A673 (cell line): ENCODE results near the gene MED15. TPM values are rescaled to one million over a fixed set of nuclear protein-coding genes. Genes with fewer than 3 reads are reported as not detected.

ENCODE experiments used
- BruUV-seq: library from RNA; stranded (reverse); fragments of 400-500 nt; replicated peaks from 2 replicates; lab custom pipeline; 2021; lab: Mats Ljungman, UMichigan
- CTCF ChIA-PET: fragments of 300-600 bp; sonication (Branson Sonifier 250); formaldehyde crosslinking; loops from one replicate; lab custom pipeline; 2022; ENCODE audit warnings: antibody characterized with exemption; lab: Charles Lee
- POLR2A ChIA-PET: fragments of 300-600 bp; sonication (Branson Sonifier 250); formaldehyde crosslinking; loops from one replicate; lab custom pipeline; 2022; ENCODE audit warnings: antibody characterized with exemption; ENCODE audit not compliant: low non-redundant PET; lab: Charles Lee
- DNase-seq: peaks from one replicate; pipeline ENCODE4 v3.0.0-alpha.2; 2015; ENCODE audit warnings: low spot score
- H3K27ac ChIP-seq: fragments of 200-600 bp; sonication (generic); 2 replicates; pipeline ENCODE4 v1.5.1; 2016; ENCODE audit warnings: mixed run types, low read depth, mild to moderate bottlenecking, mixed read lengths, antibody characterized with exemption, low read length; ENCODE audit not compliant: poor library complexity, severe bottlenecking
- H3K27me3 ChIP-seq: fragments of 200-600 bp; sonication (generic); replicated peaks from 2 replicates; pipeline ENCODE4 v1.6.1; 2017; ENCODE audit warnings: mixed run types, low read depth, mild to moderate bottlenecking, mixed read lengths, antibody characterized with exemption, low read length; ENCODE audit not compliant: insufficient read depth, poor library complexity
- H3K36me3 ChIP-seq: fragments of 200-600 bp; sonication (generic); 2 replicates; pipeline ENCODE4 v1.6.1; 2016; ENCODE audit warnings: mixed run types, mild to moderate bottlenecking, mixed read lengths, antibody characterized with exemption, low read length; ENCODE audit not compliant: insufficient read depth, poor library complexity, severe bottlenecking
- H3K4me1 ChIP-seq: fragments of 200-600 bp; sonication (generic); 2 replicates; pipeline ENCODE4 v1.6.1; 2017; ENCODE audit warnings: mixed run types, mild to moderate bottlenecking, mixed read lengths, antibody characterized with exemption, low read length; ENCODE audit not compliant: insufficient read depth, poor library complexity, severe bottlenecking
- H3K4me3 ChIP-seq: fragments of 200-600 bp; sonication (generic); 2 replicates; pipeline ENCODE4 v1.5.1; 2016; ENCODE audit warnings: low read depth, mixed run types, mild to moderate bottlenecking, mixed read lengths, low read length; ENCODE audit not compliant: poor library complexity, severe bottlenecking
- H3K9me3 ChIP-seq: fragments of 200-600 bp; sonication (generic); 2 replicates; pipeline ENCODE4 v1.6.1; 2016; ENCODE audit warnings: mixed run types, low read depth, mild to moderate bottlenecking, mixed read lengths, antibody characterized with exemption, low read length; ENCODE audit not compliant: poor library complexity, severe bottlenecking
- EZH2 ChIP-seq: fragments of 200-600 bp; sonication (generic); IDR thresholded peaks from 2 replicates; pipeline ENCODE4 v1.6.1; 2017; ENCODE audit warnings: borderline replicate concordance, low read depth, mild to moderate bottlenecking, mixed read lengths, antibody characterized with exemption, low read length; ENCODE audit not compliant: poor library complexity, severe bottlenecking
- intact Hi-C: fragments of 100-400 bp; cut with micrococcal nuclease; formaldehyde crosslinking; loops from one replicate; pipeline ENCODE4 v1.10.0; 2022; ENCODE audit not compliant: unreplicated experiment
- total RNA-seq: library from RNA; stranded (reverse); gene quantifications from 2 replicates; pipeline ENCODE4 v1.2.3, GENCODE V29; 2021
- TF ChIP-seq, protein P1 (sequence below): fragments of 300-800, 200-600 bp; sonication (generic); conservative IDR thresholded peaks from 2 replicates; pipeline ENCODE4 v1.5.1; 2017; ENCODE audit warnings: low read depth, mild to moderate bottlenecking, antibody characterized with exemption, low read length, moderate library complexity, mixed read lengths

Gene MED15
- total RNA-seq, 1 experiment from 2014 or later = 96.2 TPM

DNA sequence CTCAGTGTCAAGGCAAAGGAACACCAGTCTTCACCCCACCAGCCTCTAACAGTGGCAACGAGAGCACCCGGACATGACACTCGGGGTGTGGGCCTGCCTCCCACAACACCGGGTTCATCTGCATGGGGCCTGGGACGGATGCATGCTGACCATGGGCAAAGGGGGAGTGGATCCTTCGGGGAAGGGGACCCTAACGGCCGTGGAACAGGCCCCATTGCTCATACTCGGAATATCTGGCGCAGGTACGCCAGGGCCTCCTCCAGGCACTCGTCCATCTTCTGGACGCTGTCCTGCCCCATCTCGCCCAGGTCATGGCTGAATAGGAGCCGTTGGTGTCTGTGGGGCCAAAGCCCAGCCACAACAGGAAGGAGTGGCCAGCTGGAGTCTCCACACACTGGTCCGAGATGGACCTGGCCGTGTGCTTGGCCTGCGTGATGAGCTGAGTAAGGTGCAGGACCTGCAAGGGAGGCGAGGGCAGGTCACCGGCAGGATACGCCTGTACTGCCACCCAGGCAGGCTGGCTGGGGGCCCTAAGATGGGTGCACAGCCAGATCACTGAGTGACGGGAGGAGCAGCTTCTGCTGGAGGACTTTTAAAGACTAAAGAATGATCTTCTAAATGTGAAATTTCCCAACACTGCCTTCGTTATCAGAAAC is 96.8 kb downstream of the MED15 start:
- intact Hi-C loops = no loop called here
- Histone ChIP-seq H3K36me3 (no peaks in the 10 kb centered on the region), H3K4me3 (no peak overlapping the region), H3K27me3 (no peaks in the 10 kb centered on the region), H3K9me3 (no peaks in the 10 kb centered on the region), H3K27ac (no peak overlapping the region), H3K4me1 (no peaks in the 10 kb centered on the region)
- TF ChIP-seq, protein P1, sequence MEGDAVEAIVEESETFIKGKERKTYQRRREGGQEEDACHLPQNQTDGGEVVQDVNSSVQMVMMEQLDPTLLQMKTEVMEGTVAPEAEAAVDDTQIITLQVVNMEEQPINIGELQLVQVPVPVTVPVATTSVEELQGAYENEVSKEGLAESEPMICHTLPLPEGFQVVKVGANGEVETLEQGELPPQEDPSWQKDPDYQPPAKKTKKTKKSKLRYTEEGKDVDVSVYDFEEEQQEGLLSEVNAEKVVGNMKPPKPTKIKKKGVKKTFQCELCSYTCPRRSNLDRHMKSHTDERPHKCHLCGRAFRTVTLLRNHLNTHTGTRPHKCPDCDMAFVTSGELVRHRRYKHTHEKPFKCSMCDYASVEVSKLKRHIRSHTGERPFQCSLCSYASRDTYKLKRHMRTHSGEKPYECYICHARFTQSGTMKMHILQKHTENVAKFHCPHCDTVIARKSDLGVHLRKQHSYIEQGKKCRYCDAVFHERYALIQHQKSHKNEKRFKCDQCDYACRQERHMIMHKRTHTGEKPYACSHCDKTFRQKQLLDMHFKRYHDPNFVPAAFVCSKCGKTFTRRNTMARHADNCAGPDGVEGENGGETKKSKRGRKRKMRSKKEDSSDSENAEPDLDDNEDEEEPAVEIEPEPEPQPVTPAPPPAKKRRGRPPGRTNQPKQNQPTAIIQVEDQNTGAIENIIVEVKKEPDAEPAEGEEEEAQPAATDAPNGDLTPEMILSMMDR = no peak
- TF ChIP-seq EZH2 = no peak
- POLR2A ChIA-PET = no interaction called here
- BruUV-seq = no TSS peak
- no peak for DNase-seq
- CTCF ChIA-PET = interaction anchor here (0.5 to 0.7 kb wide), 2 partner anchors 40 to 823 kb away, joined by 4 read pairs; no protein-coding TSS in a partner anchor

DNA sequence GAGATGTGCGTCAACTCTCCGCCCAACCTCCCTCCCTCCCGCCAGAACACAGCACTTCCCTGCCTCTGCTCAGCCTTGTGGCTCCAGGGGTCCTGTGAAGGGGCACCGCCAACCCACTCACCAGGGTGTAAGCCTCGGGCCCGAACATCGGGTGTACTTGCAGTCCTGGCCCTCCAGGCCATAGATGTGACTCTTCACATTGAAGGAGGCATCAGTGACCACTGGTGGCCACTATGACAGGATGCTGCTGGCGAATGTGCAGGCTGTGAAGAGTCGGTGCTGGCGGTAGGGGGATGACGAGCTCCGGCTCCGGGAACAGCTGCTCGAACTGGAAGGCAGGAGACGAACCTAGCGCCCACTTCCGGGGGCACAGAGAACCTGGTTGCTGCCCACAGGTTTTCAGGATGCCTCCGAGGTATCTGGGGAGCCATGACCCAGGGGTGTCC is 97.4 kb downstream of the MED15 start:
- Histone ChIP-seq H3K4me1 (no peaks in the 10 kb centered on the region), H3K27ac (no peak overlapping the region), H3K9me3 (no peaks in the 10 kb centered on the region), H3K4me3 (no peak overlapping the region), H3K27me3 (no peaks in the 10 kb centered on the region), H3K36me3 (no peaks in the 10 kb centered on the region)
- TF ChIP-seq, protein P1 = no peak
- TF ChIP-seq EZH2 = no peak
- ChIA-PET CTCF (no interaction called here), POLR2A (no interaction called here)
- BruUV-seq = no TSS peak
- intact Hi-C loops = loop anchor here (5.0 kb wide), 1 partner anchor 93 kb away; no protein-coding TSS in a partner anchor
- DNase-seq = no peak

DNA sequence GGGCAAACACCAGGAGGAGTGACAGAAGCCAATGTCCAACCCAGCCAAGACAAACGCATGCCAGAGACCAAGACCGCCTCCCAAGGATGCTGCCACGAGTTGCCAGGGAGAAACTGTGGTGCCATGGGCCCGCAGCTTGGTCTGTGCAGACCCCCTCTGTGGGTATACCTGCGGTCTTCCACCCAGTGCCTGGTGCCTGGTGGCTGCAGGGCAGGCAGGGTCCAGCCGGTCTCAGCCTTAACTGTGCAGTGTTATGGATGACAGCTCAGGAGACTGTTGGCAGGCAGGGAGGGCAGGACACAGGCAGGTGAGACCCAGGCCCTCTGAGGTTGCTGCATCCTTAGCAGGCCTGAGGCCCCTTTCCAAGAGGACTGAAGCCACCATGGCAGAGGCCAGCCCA is 97.9 kb downstream of the MED15 start:
- TF ChIP-seq, protein P1 = no peak
- no peak for TF ChIP-seq EZH2
- Histone ChIP-seq H3K27me3 (no peaks in the 10 kb centered on the region), H3K4me1 (no peaks in the 10 kb centered on the region), H3K36me3 (no peaks in the 10 kb centered on the region), H3K9me3 (no peaks in the 10 kb centered on the region), H3K27ac (no peak overlapping the region), H3K4me3 (no peak overlapping the region)
- intact Hi-C loops = loop anchor here (5.0 kb wide), 1 partner anchor 92 kb away; no protein-coding TSS in a partner anchor
- BruUV-seq = no TSS peak
- ChIA-PET POLR2A (no interaction called here), CTCF (no interaction called here)
- no peak for DNase-seq
